ENCODE measurements around the gene PRKCG.

The PRKCG gene

DNA sequence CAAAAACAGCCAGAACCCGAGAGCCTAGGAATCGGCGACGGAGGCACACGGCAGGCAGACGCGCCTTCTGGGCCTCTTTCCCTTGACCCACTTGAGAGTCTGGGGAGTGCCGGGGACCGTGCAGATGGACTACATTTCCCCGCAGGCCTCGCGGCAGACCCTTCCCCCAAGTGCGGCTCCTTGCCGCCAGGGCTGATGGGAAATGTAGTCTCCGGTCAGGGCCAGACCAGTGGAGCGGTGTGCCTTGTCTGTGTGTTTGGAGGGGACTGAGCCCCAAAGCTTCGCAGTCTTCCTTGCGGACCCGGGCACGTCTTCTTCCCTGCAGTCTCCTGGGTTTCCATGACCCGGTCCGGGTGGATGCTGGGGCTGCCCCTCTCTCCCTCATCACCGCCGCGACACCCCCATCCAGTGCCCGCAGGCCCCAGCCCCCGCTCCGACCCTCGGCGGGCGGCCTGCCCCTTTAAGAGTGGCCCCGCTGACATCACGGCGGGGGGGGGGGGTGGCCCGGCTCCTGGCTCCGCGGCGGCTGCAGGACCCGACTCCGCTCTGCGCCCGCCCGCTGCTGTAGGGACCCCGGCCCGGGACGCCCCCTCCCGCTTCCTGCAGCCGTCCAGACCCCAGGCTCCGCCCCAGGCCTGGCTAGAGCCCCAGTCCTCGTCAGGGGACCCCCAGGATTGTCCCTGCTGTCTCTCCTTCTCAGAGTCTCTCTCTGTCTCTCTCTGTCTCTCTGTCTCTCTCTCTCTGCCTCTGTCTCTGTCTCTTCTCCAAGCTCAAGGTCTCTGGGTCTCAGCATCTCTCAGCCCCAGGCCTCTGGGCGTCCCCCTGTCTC lies 26.3 kb downstream of the PRKCG start:
- TF ChIP-seq, protein P1, sequence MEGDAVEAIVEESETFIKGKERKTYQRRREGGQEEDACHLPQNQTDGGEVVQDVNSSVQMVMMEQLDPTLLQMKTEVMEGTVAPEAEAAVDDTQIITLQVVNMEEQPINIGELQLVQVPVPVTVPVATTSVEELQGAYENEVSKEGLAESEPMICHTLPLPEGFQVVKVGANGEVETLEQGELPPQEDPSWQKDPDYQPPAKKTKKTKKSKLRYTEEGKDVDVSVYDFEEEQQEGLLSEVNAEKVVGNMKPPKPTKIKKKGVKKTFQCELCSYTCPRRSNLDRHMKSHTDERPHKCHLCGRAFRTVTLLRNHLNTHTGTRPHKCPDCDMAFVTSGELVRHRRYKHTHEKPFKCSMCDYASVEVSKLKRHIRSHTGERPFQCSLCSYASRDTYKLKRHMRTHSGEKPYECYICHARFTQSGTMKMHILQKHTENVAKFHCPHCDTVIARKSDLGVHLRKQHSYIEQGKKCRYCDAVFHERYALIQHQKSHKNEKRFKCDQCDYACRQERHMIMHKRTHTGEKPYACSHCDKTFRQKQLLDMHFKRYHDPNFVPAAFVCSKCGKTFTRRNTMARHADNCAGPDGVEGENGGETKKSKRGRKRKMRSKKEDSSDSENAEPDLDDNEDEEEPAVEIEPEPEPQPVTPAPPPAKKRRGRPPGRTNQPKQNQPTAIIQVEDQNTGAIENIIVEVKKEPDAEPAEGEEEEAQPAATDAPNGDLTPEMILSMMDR (IDR thresholded peaks at IDR 0.05; ENCODE audit: borderline replicate concordance, extremely low read depth, low read length, poor library complexity, severe bottlenecking) = no peak
- TF ChIP-seq EZH2 (IDR thresholded peaks at IDR 0.05; ENCODE audit: borderline replicate concordance, low read depth, low read length, severe bottlenecking) = no peak
- ATAC-seq (ENCODE audit: insufficient read depth, low read depth) (no peak), DNase-seq (no peak)
- no peaks in the 10 kb centered on the region for H3K27me3 ChIP-seq (ENCODE audit: insufficient read depth, low read length, poor library complexity)
- no peaks in the 10 kb centered on the region for H3K36me3 ChIP-seq (ENCODE audit: insufficient read depth, low read length)
- no peak overlapping the region for H3K27ac ChIP-seq (ENCODE audit: low read length)
- no peaks in the 10 kb centered on the region for H3K9me3 ChIP-seq (ENCODE audit: insufficient read depth, low read length, severe bottlenecking)
- H3K4me2 ChIP-seq (ENCODE audit: insufficient read depth, low read length) = no peak overlapping the region
- H3K4me1 ChIP-seq (ENCODE audit: insufficient read depth, low read length) = no peaks in the 10 kb centered on the region
- H3K4me3 ChIP-seq (ENCODE audit: low read depth in 1 of 2, low read length in 2 of 2) = no peak overlapping the region
- no peaks in the 10 kb centered on the region for H4K20me1 ChIP-seq (ENCODE audit: insufficient read depth, low read length)
- H2AFZ ChIP-seq (ENCODE audit: low read depth, low read length) = no peak overlapping the region
- H3K79me2 ChIP-seq (ENCODE audit: insufficient read depth, low read length) = no peaks in the 10 kb centered on the region
- no peak overlapping the region for H3K9ac ChIP-seq (ENCODE audit: low read depth, low read length)

DNA sequence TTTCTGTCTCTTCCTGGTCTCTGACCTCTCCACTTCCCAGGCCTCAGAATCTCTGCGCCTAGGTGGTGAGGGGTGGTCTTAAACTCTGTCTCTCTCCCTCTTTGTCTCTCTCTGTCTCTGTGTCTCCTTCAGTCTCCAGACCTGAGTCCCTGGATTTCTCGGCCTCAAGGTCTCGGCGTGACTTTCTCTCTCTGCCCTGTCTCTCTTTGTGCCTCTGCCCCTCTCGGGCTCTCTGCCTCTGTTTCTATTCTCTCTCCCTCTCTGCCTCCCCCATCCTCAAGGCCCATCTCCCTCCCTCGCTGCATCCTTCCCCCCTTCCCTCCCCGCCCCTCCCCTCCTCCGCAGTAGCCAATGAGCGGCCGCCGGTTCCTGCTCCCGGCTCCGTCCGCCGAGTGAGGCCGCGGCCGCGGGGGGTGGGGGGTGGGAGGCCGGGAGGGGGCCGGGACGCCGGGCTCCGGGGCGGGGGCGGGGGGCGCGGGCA lies 27.0 kb downstream of the PRKCG start, which contains the start of gene CACNG7:
Gene CACNG7, plus strand, starts transcription at position 344 of the 481 bp plus-strand sequence. CDS start 3,554 bp downstream, outside the sequence.
- Histone ChIP-seq H4K20me1 (ENCODE audit: insufficient read depth, low read length) (no peaks in the 10 kb centered on the region), H3K9me3 (ENCODE audit: insufficient read depth, low read length, severe bottlenecking) (no peaks in the 10 kb centered on the region), H3K27me3 (ENCODE audit: insufficient read depth, low read length, poor library complexity) (no peaks in the 10 kb centered on the region), H3K79me2 (ENCODE audit: insufficient read depth, low read length) (no peaks in the 10 kb centered on the region), H3K4me3 (ENCODE audit: low read depth in 1 of 2, low read length in 2 of 2) (no peak within 1 kb of the TSS), H3K27ac (ENCODE audit: low read length) (no peak within 1 kb of the TSS), H3K36me3 (ENCODE audit: insufficient read depth, low read length) (no peaks in the 10 kb centered on the region), H3K9ac (ENCODE audit: low read depth, low read length) (no peak within 1 kb of the TSS), H2AFZ (ENCODE audit: low read depth, low read length) (no peak within 1 kb of the TSS), H3K4me1 (ENCODE audit: insufficient read depth, low read length) (no peaks in the 10 kb centered on the region), H3K4me2 (ENCODE audit: insufficient read depth, low read length) (no peak within 1 kb of the TSS)
- DNase-seq (no peak), ATAC-seq (ENCODE audit: insufficient read depth, low read depth) (no peak)
- TF ChIP-seq EZH2 (IDR thresholded peaks at IDR 0.05; ENCODE audit: borderline replicate concordance, low read depth, low read length, severe bottlenecking) = no peak
- TF ChIP-seq, protein P1 (IDR thresholded peaks at IDR 0.05; ENCODE audit: borderline replicate concordance, extremely low read depth, low read length, poor library complexity, severe bottlenecking) = no peak

DNA sequence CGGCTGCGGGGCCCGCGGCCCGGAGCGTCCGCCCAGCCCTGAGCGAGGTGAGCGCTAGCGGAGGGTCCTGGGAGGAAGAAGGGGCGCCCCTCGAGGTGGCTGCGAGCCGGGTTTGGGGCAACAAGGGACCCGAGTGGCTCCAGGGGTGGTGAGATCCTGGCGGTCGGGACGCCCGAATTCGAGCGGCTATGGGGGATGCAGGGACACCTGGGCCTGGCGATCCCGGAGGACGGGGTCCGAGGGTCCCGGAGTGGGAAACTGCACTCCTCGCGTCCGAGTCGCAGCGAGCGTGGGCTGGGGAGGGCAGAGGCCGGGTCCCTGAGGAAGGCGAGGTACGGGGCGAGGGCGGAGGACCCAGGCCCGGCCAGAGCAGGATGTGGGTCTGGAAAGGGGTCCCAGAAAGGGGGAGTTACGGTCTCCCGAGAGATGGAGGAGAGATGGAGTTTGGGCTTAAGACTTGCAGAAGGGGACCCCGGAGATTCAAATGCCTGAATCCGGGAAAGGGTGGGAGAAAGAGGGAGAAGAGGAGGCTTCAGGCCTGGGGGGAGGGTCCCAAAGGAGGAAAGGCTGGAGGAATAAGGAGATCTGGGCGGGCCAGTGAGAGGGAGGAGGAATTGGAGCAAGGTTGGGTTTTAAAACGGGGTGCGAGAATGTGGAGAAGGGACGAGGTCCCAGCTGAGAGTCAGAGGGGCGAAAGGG lies 27.6 kb downstream of the PRKCG start:
- Histone ChIP-seq H3K79me2 (ENCODE audit: insufficient read depth, low read length) (no peaks in the 10 kb centered on the region), H2AFZ (ENCODE audit: low read depth, low read length) (no peak overlapping the region), H3K4me3 (ENCODE audit: low read depth in 1 of 2, low read length in 2 of 2) (no peak overlapping the region), H3K4me1 (ENCODE audit: insufficient read depth, low read length) (no peaks in the 10 kb centered on the region), H3K36me3 (ENCODE audit: insufficient read depth, low read length) (no peaks in the 10 kb centered on the region), H3K27me3 (ENCODE audit: insufficient read depth, low read length, poor library complexity) (no peaks in the 10 kb centered on the region), H3K27ac (ENCODE audit: low read length) (no peak overlapping the region), H3K9me3 (ENCODE audit: insufficient read depth, low read length, severe bottlenecking) (no peaks in the 10 kb centered on the region), H3K9ac (ENCODE audit: low read depth, low read length) (no peak overlapping the region), H3K4me2 (ENCODE audit: insufficient read depth, low read length) (no peak overlapping the region), H4K20me1 (ENCODE audit: insufficient read depth, low read length) (no peaks in the 10 kb centered on the region)
- ATAC-seq (ENCODE audit: insufficient read depth, low read depth) = no peak
- DNase-seq = no peak
- TF ChIP-seq EZH2 (IDR thresholded peaks at IDR 0.05; ENCODE audit: borderline replicate concordance, low read depth, low read length, severe bottlenecking) = no peak
- TF ChIP-seq, protein P1 (IDR thresholded peaks at IDR 0.05; ENCODE audit: borderline replicate concordance, extremely low read depth, low read length, poor library complexity, severe bottlenecking) = no peak
